ENCODE data around the gene CHAC2.
A peak's percentile ranks its signal among the peaks of the same experiment; 100 is the strongest.

Gene CHAC2

GRCh38 chr2:53729143-53729762 is 38.4 kb upstream of the CHAC2 start:
- TF ChIP-seq RAD21 (IDR thresholded peaks at IDR 0.05; ENCODE audit: low read depth): no peak
- no peak for TF ChIP-seq REST (IDR thresholded peaks at IDR 0.05; ENCODE audit: low read depth)
- TF ChIP-seq FOXM1 (IDR thresholded peaks at IDR 0.05; ENCODE audit: borderline replicate concordance, low read depth): no peak
- no peak for TF ChIP-seq EP300 (IDR thresholded peaks at IDR 0.05; ENCODE audit: borderline replicate concordance)
- no peak for TF ChIP-seq EGR1 (IDR thresholded peaks at IDR 0.05)
- no peak for TF ChIP-seq NFIC (IDR thresholded peaks at IDR 0.05)
- no peak for TF ChIP-seq ZBTB7A (IDR thresholded peaks at IDR 0.05; ENCODE audit: low read depth)
- TF ChIP-seq TCF12 (IDR thresholded peaks at IDR 0.05; ENCODE audit: low read depth): no peak
- TF ChIP-seq TEAD4 (IDR thresholded peaks at IDR 0.05): no peak

- TF ChIP-seq TEAD4 (IDR thresholded peaks at IDR 0.05) (no peak), ZBTB7A (IDR thresholded peaks at IDR 0.05; ENCODE audit: low read depth) (no peak), YY1 (IDR thresholded peaks at IDR 0.05; ENCODE audit: low read depth) (no peak), REST (IDR thresholded peaks at IDR 0.05; ENCODE audit: low read depth) (no peak), TCF12 (IDR thresholded peaks at IDR 0.05; ENCODE audit: low read depth) (no peak), CEBPB (IDR thresholded peaks at IDR 0.05) (no peak), CREB1 (IDR thresholded peaks at IDR 0.05; ENCODE audit: low read depth) (no peak), RAD21 (IDR thresholded peaks at IDR 0.05; ENCODE audit: low read depth) (no peak), NFIC (IDR thresholded peaks at IDR 0.05) (no peak), FOXM1 (IDR thresholded peaks at IDR 0.05; ENCODE audit: borderline replicate concordance, low read depth) (no peak), EGR1 (IDR thresholded peaks at IDR 0.05) (no peak), USF1 (IDR thresholded peaks at IDR 0.05) (no peak), EP300 (IDR thresholded peaks at IDR 0.05; ENCODE audit: borderline replicate concordance) (no peak), TAF1 (IDR thresholded peaks at IDR 0.05; ENCODE audit: low read depth) (no peak), MAX (IDR thresholded peaks at IDR 0.05) (no peak)
These were observed 30.5 kb upstream of the CHAC2 start for GRCh38 chr2:53737091-53737490.

- TF ChIP-seq USF1 (IDR thresholded peaks at IDR 0.05) (no peak), EP300 (IDR thresholded peaks at IDR 0.05; ENCODE audit: borderline replicate concordance) (no peak), RAD21 (IDR thresholded peaks at IDR 0.05; ENCODE audit: low read depth) (no peak), FOXM1 (IDR thresholded peaks at IDR 0.05; ENCODE audit: borderline replicate concordance, low read depth) (no peak), MAX (IDR thresholded peaks at IDR 0.05) (no peak), CREB1 (IDR thresholded peaks at IDR 0.05; ENCODE audit: low read depth) (no peak), EGR1 (IDR thresholded peaks at IDR 0.05) (no peak), ZBTB7A (IDR thresholded peaks at IDR 0.05; ENCODE audit: low read depth) (no peak), YY1 (IDR thresholded peaks at IDR 0.05; ENCODE audit: low read depth) (no peak), TEAD4 (IDR thresholded peaks at IDR 0.05) (no peak)
These were observed 28.6 kb upstream of the CHAC2 start for GRCh38 chr2:53739032-53739431.

- TF ChIP-seq RAD21 (IDR thresholded peaks at IDR 0.05; ENCODE audit: low read depth) (peak; percentile 54), EP300 (IDR thresholded peaks at IDR 0.05; ENCODE audit: borderline replicate concordance) (no peak)
These were observed 27.4 kb upstream of the CHAC2 start for GRCh38 chr2:53740170-53740569.

GRCh38 chr2:53744395-53745065 is 23.1 kb upstream of the CHAC2 start:
- TF ChIP-seq TEAD4 (IDR thresholded peaks at IDR 0.05): no peak
- no peak for TF ChIP-seq CEBPB (IDR thresholded peaks at IDR 0.05)
- TF ChIP-seq CREB1 (IDR thresholded peaks at IDR 0.05; ENCODE audit: low read depth): no peak
- no peak for TF ChIP-seq RAD21 (IDR thresholded peaks at IDR 0.05; ENCODE audit: low read depth)
- TF ChIP-seq REST (IDR thresholded peaks at IDR 0.05; ENCODE audit: low read depth): no peak
- no peak for TF ChIP-seq TCF12 (IDR thresholded peaks at IDR 0.05; ENCODE audit: low read depth)
- no peak for TF ChIP-seq FOXM1 (IDR thresholded peaks at IDR 0.05; ENCODE audit: borderline replicate concordance, low read depth)
- no peak for TF ChIP-seq ZBTB7A (IDR thresholded peaks at IDR 0.05; ENCODE audit: low read depth)
- TF ChIP-seq NFIC (IDR thresholded peaks at IDR 0.05): no peak

All from Ishikawa (cell line).